Measurements from ENCODE around the gene MLLT1.

- TF ChIP-seq EZH2 (IDR thresholded peaks at IDR 0.05; ENCODE audit: low read depth): no peak
- TF ChIP-seq, protein P1, sequence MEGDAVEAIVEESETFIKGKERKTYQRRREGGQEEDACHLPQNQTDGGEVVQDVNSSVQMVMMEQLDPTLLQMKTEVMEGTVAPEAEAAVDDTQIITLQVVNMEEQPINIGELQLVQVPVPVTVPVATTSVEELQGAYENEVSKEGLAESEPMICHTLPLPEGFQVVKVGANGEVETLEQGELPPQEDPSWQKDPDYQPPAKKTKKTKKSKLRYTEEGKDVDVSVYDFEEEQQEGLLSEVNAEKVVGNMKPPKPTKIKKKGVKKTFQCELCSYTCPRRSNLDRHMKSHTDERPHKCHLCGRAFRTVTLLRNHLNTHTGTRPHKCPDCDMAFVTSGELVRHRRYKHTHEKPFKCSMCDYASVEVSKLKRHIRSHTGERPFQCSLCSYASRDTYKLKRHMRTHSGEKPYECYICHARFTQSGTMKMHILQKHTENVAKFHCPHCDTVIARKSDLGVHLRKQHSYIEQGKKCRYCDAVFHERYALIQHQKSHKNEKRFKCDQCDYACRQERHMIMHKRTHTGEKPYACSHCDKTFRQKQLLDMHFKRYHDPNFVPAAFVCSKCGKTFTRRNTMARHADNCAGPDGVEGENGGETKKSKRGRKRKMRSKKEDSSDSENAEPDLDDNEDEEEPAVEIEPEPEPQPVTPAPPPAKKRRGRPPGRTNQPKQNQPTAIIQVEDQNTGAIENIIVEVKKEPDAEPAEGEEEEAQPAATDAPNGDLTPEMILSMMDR (conservative IDR thresholded peaks at IDR 0.05): no peak
Observed at GRCh38 chr19:6270822-6271221, 9.0 kb downstream of the MLLT1 start.
